Stimulated activated CD8-positive, alpha-beta memory T cell treated with anti-CD3 and anti-CD28 coated beads, Interleukin-7, amount 100 ng/mL, for 24 hours (primary cell): ENCODE measurements around the gene UBXN2A.
A peak's percentile ranks its signal among the peaks of the same experiment; 100 is the strongest.

Source experiments
- DNase-seq: peaks from one replicate; pipeline ENCODE4 v3.0.0-alpha.2; 2020; ENCODE audit warnings: low read depth

The UBXN2A gene

DNA sequence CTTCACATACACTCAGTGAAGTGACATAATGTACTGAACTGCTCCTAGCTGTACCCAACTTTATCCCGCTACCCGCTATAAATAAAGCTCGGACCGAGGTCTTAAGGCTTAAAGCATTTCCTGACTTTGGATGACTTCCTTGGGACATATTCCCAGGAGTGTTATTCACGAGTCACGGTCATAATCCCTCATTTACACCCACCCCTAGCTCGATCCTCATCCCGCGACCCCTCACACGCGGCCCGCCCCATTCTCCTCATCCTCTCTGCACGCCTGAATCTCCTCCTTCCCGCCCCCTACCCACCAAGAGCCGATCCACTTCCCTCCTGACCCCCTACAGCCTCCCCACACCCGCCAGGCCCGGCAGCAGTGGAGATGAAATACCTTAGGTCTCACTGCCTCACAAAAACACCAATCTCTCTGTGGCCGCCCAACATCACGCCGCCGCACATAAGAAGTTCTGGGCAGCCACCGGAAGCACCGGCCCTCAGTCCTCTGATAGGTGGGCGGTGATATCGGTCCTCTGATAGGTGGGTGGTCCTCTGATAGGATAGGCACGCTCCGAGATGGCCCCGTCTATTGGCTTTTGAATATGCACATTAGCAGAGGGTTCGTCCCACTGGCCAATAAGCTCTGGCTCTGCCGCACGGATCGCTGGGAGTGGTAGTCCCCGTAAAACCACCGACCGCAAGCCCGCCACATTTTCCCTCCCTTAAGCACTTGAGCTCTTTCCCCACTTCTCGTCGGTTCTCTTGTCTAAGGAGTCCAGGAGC lies 106.9 kb downstream of the UBXN2A start, which contains the start of gene WDCP:
Gene WDCP, minus strand, starts transcription at position 462 of the 773 bp plus-strand sequence. CDS start 7,897 bp downstream, outside the sequence.
- DNase-seq, result peak; percentile 87

DNA sequence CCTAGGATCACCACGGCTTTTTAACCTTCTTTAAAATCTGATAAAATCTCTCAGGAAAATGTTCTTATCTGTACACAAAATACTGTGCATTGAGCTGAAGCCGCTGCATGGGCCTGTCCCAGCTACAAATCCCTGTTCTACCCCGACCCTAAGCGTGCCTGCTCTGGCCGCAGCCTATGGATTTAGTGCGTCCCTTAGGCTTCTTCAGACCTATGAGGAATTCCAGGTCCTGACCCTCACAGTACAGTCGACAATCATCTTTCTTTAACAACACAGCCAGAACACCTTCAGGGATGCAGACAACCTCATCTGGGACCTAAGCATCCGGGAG lies 107.4 kb downstream of the UBXN2A start:
- no peak for DNase-seq

DNA sequence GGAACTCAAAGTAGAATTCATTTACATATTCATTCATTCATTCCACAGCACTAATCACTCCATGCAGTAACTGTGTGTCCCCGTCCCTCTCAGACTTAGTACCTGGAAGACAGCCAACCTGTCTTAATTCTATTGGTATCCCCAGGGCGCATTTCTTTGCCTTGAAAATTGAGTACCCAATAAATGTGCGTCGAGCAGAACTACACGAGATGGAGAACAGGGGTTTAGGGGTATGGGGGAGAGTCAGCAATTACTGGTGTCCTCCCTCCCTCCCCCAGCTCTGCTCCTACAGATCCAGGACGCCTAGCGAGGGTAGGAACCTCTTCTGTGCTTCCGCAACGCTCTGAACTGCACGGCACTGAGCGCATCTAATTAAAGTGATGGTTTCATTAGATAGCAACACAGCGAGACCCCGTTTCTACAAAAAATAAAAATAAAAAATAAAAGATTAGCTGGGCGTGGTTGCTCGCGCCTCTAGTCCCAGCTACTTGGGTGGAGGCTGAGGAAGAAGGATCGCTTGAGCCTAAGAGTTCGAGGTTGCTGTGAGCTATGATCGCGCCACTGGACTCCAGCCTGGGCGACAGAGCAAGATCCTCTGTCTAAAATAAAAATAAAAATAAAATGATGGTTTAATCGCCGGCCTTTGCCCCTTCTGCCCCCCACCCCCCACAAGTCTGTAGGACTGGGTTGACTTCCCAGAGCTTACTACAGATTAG lies 108.7 kb downstream of the UBXN2A start:
- no peak for DNase-seq

DNA sequence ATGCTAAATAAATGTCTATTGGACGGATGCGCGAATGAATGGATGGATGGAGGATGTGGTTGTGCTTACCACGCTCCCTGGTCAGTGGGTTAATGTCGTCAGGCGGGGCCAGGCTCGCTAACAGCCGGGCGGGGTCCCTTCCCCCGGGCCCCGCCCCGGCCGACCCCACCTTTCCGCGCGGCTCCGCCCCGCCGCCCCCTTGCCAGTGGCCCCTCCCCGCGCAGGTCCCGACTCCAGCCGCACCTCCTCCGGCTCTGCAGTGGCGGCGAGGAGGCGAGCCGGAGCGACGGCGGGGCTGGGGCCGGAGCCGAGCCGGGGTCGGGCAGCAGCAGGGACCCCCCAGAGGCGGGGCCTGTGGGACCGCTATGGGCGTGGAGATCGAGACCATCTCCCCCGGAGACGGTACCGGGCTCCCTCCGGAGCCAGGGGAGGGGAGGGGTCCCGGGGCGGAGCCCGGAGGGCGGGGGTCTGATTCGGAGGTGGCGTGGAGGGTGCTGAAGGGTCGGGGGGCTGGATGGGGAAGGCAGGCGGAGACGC lies 109.3 kb downstream of the UBXN2A start, which contains the start of gene FKBP1B:
Gene FKBP1B, plus strand, starts transcription at position 257 of the 537 bp plus-strand sequence. Its CDS starts 109 bp downstream, at position 366.
- DNase-seq, result peak; percentile 26

DNA sequence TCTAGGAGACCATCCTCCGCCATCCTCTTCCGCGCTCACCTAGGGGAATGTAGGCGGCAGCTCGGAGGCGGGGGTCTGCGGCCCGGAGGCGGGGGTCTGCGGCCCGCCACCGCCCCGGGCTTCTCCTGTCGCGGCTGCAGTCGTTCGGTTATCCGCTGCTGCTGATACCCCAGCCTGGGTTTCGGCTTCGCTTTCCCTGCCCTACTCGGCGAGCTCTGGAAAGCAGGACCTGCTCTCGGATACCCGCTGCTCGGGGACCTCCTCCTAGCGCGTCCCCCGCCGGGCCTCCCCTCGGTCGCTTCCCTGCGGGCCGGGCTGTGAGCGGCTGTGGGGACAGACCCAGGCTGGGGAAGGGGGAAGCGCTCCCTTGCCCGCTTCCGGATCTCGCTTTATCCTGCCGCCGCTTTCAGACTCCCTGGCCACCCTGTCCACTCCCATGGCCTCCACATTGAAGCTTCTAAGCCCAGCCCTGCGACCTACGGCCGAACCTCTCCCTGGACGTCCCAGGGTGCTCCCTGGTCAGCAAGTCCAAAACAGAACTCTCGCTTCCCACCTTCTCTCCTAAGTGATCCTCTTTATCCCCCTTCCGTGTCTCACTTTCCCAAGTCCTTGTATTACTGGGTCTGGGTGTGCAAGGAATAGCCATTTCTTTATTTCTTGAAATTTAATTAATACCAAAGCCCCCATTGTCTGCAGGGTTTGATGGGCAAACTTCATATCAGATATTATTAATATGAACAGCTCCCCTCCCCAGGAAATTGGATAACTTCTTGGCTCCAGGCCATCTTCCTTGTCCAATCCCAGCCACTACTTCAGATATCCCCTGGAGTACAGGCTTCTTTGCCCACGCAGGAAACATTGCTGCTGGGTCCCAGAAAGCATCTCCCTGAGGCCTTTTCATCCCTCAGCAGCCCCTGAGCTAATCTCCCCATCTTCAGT lies 110.0 kb downstream of the UBXN2A start:
- no peak for DNase-seq

DNA sequence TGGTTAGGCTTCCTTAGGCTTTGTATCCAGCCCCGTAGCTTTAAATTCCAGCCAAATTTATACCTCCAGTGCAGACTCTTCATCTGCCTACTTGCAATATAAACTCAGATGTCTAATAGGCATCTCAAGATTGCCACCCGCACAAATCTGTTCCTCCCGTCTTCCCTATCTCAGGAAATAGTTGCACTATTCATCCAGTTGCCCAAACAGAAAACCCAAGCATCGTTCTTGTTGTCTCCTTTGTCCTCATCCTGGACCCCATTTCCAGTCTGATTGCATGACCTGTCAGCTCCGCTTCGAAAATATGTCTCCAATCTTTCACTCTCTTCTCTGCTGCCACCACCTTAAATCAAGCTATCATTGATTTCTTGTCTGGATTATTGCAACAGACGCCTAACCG lies 111.6 kb downstream of the UBXN2A start:
- no peak for DNase-seq

DNA sequence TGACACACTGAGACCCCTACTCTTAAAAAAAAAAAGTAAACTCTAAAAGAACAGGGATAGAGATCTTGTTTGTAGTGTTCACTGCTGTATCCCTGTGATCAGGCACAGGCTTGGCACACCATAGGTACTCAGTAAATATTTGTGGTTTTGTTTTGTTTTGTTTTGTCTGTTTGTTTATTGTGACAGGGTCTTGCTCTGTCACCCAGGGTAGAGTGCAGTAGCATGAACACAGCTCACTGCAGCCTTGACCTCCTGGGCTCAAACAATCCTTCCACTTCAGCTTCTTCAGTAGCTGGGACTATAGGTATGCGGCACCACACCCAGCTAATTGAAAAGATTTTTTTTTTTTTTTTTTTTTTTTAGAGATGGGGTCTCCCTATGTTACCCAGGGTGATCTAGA lies 112.7 kb downstream of the UBXN2A start:
- no peak for DNase-seq
